GM18519 (cell line): ENCODE measurements around the gene EPB41L2.
"Not testable (repeated sequence)": the region's sequence is repeated elsewhere in the genome, so short reads cannot be mapped to it uniquely, and the experiment has no call there.

ENCODE experiments used
- ATAC-seq: cut with Tn5 transposase; IDR thresholded peaks from one replicate; pipeline ENCODE4 v1.9.1; 2021; ENCODE audit warnings: mild to moderate bottlenecking, moderate library complexity; ENCODE audit not compliant: unreplicated experiment, low FRiP score

The EPB41L2 gene

DNA sequence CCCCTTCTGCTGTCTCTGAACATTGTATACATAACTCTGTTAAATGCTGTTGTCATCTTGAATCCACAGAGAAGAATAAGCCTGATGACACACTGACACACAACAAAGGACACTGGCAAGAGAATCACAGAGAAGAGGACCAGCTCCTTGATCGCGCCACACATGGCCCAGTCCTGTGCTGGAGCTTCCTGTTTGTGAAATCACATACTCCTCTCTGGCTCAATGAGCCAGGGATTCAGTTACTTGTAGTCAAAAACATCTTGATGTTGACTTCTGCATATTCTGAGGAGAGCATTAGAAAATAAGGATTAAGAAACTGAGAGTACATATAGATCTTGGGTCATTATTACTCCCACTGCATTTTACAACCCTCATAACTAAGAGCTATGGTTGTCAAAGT, 100.1 kb downstream of the EPB41L2 start:
- no peak for ATAC-seq

GRCh38 chr6:130961148-130961547, 101.9 kb downstream of the EPB41L2 start:
- ATAC-seq = no peak

DNA sequence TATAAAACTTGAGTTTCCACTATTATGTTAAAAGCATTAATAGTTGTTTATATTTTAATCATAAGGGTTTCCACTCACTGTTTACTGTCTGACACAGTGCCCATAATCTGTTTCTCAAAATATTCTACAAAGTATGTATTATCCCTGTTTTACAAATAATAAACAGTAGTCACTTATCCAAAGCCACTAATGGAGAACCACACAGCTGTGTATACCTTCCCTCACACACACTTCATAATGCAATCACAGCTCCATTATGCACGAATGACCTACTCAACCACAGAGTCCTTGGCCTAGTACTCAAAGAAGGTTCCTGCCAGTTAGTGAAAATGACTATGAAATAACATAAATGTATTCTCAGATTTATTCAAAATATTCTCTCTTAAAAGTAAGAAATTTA, 103.1 kb downstream of the EPB41L2 start:
- ATAC-seq = no peak

DNA sequence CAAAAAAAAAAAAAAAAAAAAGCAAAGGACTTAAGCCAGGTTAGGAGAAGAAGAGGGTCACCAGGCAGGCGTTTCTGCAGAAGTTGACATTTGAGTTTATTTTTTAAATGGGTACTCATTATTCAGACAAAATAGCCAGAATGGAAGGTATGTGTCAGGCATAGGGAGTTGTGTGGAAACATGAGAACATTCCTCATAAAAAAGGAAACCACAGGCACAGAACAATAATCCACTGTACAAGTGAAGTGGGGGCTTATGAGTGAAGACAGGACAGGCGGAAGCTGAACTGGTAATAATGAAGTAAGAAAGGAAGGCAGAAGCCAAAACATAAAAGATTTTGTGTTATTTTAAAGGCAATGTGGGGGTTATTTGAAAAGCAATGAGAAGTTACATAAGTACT, 104.6 kb downstream of the EPB41L2 start:
- no peak for ATAC-seq

DNA sequence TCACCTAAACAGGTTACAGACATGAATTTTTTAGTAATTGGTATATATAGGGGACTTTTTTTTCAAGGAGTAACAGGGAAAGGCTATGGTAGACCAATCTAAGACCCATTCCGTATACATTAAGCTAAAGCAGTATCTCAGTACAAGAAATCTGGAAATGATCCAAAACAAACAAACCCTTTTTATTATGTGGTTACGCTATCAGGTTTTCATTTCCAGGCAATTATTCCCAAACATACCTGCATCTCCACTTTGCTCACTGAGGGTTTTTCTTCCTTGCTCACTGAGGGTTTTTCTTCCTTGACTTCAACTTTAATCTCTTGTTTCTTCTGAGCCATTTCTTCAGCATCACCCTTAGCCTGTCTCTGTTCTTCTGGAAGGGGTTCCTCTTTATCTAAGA, 107.3 kb downstream of the EPB41L2 start:
- ATAC-seq = no peak

- ATAC-seq = no peak
Measured at GRCh38 chr6:130949553-130949952, 113.5 kb downstream of the EPB41L2 start.

- no peak for ATAC-seq
Measured at GRCh38 chr6:130947464-130947863, 115.6 kb downstream of the EPB41L2 start.

DNA sequence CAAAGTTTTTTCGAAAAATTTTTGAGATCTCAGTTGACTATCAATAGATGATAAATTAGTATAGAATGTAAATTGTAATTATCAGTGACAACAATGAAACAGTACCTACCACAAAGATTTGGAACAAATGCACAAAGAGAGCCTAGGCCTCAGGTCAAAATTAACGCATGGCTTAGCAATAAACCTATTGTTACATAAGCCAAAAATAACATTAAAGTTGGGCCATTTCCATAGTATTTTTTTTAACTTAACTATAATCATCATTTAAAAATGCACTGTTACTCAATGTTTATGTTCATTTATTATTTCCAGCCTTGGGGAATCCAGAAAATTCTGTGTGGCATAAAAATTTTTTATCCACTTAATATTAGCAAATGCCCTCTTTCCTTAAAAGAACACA, 117.0 kb downstream of the EPB41L2 start:
- ATAC-seq = no peak

- no peak for ATAC-seq
Measured at GRCh38 chr6:130945401-130945919, 117.6 kb downstream of the EPB41L2 start.

GRCh38 chr6:130944486-130944885, 118.6 kb downstream of the EPB41L2 start:
- ATAC-seq = no peak

- no peak for ATAC-seq
Measured at GRCh38 chr6:130943738-130944137, 119.3 kb downstream of the EPB41L2 start.

- not testable (repeated sequence) for ATAC-seq
Measured at GRCh38 chr6:130942752-130943151, 120.3 kb downstream of the EPB41L2 start.

GRCh38 chr6:130937942-130938604, 125.0 kb downstream of the EPB41L2 start:
- no peak for ATAC-seq

DNA sequence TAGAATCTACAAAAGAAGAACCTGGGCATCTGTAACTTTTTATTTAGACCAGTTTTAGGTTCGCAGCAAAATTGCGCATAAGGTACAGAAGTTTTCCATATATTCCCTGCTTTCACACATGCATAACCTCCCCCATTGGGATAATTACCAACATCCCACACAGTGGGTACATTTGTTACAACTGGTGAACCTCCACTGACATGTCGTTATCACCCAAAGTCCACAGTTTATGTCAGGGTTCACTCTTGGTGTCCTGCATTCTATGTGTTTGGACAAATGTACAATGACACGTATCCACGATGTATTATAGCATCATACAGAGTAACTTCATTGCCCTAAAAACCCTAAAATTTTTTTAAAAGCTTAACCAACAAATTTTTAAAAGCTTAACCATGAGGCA, 126.1 kb downstream of the EPB41L2 start:
- no peak for ATAC-seq

GRCh38 chr6:130935978-130936377, 127.1 kb downstream of the EPB41L2 start:
- ATAC-seq = no peak

- ATAC-seq = no peak
Measured at GRCh38 chr6:130934848-130935585, 128.0 kb downstream of the EPB41L2 start.

GRCh38 chr6:130933712-130934200, 129.3 kb downstream of the EPB41L2 start:
- ATAC-seq = no peak

- no peak for ATAC-seq
Measured at GRCh38 chr6:130932921-130933320, 130.1 kb downstream of the EPB41L2 start.

DNA sequence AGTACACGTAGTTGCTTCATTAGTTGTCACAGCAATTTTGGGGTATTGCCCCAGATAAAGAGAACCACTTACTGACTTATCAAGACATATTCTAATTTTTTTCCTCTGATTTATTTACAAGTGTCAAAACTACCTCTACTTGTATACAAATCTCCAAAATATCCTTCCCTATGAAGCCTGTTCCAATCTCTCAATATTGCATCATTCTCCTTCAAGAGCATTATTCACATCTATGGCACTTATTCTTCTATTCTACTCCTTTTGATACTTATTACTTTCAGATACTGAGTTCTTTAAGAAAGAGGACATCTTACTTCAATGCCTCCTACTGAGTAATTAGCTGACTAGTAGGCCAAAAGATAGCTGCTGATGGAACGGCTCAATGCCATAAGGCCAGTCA, 130.6 kb downstream of the EPB41L2 start:
- no peak for ATAC-seq

GRCh38 chr6:130931683-130932082, 131.4 kb downstream of the EPB41L2 start:
- no peak for ATAC-seq

- ATAC-seq = no peak
Measured at GRCh38 chr6:130929036-130929678, 133.9 kb downstream of the EPB41L2 start.
